GM19438 (cell line): ENCODE results near the gene C12orf42.
A peak's percentile ranks its signal among the peaks of the same experiment; 100 is the strongest.

ENCODE experiments used
- ATAC-seq: cut with Tn5 transposase; IDR thresholded peaks from one replicate; pipeline ENCODE4 v1.9.1; 2021; ENCODE audit warnings: low read depth; ENCODE audit not compliant: unreplicated experiment

C12orf42 gene

GRCh38 chr12:103495469-103496456 is at the start of gene C12orf42:
C12orf42 (minus strand) TSS chr12:103495968; CDS start chr12:103478426, 17,542 bp downstream.
- ATAC-seq = peak; percentile 83

DNA sequence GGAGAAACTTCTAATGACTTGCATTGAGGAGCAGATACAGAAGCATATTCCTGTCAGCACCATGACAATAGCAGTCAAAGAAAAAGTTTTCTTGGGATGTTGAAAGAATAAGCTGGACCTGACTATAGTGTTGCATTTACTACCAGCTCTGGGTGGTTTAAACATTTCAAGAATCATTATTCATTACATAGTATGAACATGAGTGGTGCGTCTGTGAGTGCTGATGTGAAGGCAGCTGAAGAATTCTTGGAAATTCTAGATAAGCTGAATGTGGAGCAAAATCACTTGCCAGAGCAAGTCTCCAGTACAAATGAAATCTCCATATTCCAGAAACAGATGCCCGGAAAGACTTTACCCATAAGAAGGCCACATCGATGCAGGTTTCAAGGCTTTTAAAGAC is 46.3 kb upstream of the C12orf42 start:
- no peak for ATAC-seq

DNA sequence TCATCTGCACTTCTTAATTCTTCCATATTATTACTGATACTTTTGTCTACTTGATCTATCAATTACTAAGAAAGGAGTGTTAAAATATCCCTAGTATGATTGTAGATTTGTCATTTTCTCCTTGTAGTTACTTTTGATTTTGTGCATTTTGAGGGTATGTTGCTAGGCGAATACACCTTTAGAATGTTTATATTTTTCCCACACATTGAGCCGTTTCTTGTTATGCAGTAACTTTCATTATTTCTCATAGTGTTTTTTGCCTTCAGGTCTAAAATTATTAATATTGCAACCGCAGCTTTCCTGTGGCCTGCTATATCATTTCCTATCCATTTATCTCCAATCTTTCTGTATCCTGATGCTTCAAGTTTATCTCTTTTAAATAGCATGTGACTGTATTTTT is 44.6 kb upstream of the C12orf42 start:
- ATAC-seq = no peak

DNA sequence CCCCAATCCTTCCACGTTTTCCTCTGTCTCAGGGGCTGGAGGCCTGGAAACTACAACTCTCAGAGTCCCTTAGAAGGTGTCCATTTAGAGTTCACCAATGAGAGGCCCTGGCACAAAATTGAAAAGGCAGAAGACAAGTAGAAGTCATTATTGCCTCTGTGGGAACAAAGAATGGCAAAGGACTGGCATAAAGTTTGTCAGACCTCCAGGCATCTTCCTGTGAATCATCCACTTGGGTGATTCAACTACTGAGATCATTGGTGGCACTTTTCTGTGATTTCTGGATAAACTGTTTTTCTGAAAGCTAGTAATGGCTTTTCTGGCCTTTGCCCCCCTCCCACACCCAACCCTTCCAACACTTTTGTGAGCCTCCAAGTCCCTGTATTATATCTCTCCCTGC is 42.6 kb upstream of the C12orf42 start:
- ATAC-seq = no peak

DNA sequence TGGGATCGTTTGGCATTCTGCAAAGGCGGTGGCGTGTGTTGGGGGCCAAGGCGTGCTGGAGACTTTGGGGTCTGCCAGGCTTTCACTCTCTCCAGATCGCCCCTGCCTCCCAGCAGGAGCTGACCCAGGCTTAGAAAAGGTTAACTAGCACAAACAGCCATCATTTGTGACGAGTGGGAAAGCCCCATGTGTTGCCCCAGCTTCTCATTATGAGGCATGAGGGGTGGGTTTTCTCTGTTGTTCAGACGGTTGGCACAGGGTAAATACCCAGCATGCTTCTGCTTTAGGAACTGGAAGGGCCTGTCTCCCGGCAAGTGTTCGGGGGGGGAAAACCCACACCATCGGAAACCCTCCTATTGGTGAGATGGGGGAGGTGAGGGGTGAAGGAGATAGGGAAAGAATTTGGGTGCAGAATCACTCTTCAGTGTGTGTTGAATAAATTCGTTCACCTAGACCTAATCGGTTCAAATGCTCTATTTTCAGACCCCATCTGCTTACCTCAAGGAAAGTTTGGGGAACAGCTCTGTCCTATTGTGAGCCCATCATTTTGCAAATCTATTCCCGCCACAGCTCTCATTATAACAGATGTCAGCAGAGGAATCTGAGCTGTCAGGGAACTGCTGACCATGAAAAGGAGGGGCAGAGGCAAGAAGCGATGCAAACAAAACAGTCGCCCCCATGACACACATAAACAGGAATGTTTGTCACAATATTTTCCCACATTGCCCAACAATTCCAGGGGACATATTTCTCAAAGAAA is 34.7 kb upstream of the C12orf42 start:
- ATAC-seq = no peak

DNA sequence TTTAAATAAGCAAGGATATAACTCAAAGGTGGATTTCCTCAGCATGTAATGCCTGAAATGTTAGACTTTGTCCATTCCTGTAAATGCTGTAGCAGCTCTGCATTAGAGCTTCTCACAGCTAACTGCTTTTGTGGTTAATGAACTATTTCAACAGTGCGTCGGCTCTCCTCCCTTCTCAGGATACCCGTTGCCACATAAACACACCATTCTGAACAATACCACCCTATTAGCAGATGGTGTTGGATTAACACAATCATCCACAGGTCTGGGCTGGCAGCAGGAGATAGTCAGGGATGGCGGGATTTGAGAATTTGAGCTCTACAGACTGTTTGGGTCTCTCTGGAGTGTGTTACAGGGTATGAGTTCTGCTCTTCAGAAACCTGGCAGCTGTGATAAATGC is 33.5 kb upstream of the C12orf42 start:
- ATAC-seq = no peak

GRCh38 chr12:103524238-103524875 is 28.6 kb upstream of the C12orf42 start:
- no peak for ATAC-seq

DNA sequence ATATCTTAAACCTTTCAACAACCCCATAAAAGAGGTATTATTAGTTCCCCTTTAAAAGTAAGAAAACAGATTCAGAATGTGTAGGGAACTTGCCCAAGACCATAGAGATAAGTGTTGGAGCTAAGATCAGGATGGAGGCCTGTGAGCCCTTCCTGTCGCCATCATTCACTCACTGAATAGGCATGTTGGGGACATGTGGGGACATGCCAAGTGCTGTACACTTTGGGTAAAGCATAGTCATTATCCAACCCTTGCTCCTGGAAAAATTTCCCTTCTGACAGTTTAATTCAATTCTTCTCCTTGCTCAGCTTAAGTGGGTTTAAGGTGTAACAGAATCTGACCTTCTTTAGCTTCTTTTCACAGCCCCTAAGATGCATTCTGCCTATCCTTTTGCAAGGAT is 28.0 kb upstream of the C12orf42 start:
- ATAC-seq = no peak

- no peak for ATAC-seq
Observed at GRCh38 chr12:103520686-103521215, 25.0 kb upstream of the C12orf42 start.

- ATAC-seq = no peak
Observed at GRCh38 chr12:103519632-103520031, 23.9 kb upstream of the C12orf42 start.

DNA sequence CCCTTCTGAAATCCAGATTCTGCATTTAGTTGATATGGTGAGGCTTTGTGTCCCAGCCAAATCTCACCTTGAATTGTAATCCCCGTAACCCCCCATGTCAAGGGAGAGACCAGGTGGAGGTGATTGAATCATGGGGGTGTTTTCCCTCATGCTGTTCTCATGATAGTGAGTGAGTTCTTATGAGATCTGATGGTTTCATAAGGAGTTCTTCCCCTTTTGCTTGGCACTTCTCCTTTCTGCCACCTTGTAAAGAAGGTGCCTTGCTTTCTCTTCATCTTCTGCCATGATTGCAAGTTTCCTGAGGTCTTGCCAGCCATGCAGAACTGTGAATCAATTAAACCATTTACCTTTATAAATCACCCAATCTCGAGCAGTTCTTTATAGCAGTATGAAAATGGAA is 23.1 kb upstream of the C12orf42 start:
- ATAC-seq = no peak

- no peak for ATAC-seq
Observed at GRCh38 chr12:103517161-103517560, 21.4 kb upstream of the C12orf42 start.

GRCh38 chr12:103515341-103515740 is 19.6 kb upstream of the C12orf42 start:
- ATAC-seq = no peak

GRCh38 chr12:103513875-103514274 is 18.1 kb upstream of the C12orf42 start:
- ATAC-seq = no peak

DNA sequence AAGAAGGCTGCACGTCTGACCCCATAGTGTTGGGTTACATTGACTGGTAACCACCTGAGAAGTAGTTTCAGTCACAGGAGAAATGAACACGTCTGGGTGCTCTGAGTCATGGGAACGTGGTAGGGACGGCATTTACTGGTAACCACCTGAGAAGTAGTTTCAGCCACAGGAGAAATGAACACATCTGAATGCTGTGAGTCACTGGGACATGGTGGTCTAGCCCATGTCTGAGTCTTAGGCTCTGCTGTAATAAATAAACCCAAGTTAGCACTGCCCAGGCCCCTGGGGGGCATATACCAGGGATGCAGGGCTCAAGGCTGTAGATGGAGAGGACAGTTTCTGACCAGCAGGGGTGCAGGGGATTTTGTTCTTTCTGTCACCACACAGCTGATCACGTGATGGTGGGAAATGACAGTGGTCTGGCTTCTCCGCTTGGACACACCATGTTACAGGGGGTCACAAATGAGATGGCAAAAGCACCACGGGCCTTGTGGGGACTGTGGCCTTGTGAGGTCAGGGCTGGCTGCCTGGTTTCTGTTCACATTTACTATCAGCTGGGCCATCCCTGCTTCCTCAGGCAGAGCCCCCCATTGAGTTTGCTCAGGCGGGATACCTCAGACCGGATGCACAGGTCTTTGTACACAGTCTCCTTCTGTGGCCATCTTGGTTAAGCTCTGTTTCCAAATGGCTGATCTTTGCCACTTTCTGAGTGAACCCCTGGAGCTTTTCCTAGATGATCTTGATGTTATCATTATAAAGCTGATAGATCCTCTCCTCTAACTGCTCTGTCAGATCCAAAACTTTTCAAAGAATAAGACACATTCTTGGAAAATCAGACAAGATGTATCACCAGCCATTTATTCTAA is 9.8 kb upstream of the C12orf42 start:
- ATAC-seq = peak; percentile 91

GRCh38 chr12:103504606-103505005 is 8.8 kb upstream of the C12orf42 start:
- no peak for ATAC-seq

DNA sequence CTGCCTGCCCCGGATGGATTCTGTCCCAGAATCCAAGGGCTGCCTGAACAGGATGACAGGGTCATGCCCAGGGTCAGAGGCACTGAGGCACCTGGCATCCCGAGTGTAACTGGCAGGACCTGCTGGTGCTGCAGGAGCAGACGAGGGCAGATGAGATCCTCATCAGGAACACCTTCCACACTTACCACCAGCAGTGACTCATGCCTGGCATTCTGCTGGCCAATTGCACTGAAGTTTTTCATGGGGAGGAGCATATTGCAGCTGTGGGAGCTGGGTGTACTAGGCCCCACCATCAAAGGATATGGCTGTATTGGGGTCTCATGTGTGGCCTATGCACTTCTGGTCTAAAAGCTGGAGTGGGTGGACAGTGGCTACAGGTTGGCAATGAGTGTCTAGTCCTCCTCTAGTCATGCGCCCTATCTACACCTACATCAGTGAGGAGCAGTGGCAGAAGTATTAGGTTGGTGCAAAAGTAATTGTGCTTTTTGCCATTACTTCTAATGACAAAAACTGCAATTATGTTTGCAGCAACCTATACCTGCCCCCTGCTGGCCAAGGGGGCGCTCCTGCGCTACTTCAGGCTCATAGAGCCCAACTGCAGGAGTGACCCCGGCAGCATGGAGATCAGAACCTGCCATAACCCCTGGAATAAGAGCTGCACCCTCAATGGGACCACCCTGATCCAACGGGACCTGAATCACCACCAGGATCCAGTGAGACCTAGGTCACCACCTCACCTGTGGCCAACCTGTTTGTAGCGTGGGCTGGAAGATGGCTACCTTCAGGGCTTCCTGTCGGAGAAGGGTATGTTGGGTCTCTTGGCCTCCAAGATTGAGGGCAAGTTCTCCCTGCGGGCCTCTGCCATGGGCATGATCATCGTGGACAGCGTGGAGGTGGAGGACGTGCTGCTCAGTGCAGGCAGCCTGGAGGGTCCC is 8.0 kb upstream of the C12orf42 start:
- no peak for ATAC-seq

DNA sequence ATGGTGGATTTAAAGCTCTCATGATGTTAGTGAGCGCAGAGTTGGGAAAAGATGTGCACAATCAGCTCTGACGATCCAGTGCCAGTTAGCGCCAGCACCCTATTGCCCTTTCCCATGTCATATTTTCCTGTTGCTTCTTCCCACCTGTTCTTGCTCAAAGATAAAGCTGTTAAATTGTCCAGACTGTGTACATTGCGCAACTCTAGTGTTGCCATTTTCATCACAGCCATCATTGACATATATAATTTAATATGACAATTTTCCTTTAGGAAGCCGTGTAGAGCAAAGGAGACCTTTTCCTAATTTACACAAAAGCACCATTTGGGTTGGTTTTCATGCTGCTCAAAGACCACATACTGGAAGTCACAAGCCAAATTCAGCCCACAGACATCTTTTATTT is 5.7 kb upstream of the C12orf42 start:
- no peak for ATAC-seq

DNA sequence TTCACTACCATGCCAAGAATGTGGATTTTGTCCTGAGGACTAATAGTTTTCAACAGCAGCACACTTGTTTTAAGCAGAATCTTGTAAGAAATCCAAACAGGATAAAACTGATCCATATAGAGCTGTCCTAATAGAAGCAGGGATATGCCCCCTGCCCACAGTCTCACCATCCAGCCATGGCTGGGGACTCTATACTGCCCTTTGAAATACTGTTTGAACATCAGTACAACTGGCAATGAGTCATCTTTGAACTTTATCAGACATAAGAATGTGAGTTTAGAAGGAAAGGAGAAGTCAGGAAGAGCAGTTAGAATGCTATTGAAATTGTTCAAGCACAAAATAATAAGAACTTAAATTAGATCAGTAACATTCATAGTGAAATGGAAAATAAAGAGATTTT is 3.8 kb upstream of the C12orf42 start:
- no peak for ATAC-seq
